GM06990 (cell line): ENCODE results near the gene SUSD2.

Source experiments
- DNase-seq: peaks from one replicate; pipeline ENCODE4 v3.0.0-alpha.2; 2011; ENCODE audit not compliant: insufficient read length; ENCODE audit errors: extremely low read depth
- H3K27me3 ChIP-seq: replicated peaks from 2 replicates; pipeline ENCODE4 v1.6.0; 2011; ENCODE audit warnings: low read length; ENCODE audit not compliant: control insufficient read depth, insufficient read depth
- H3K36me3 ChIP-seq: 2 replicates; pipeline ENCODE4 v1.5.1; 2011; ENCODE audit warnings: low read length; ENCODE audit not compliant: control insufficient read depth, insufficient read depth
- H3K4me3 ChIP-seq: replicated peaks from 2 replicates; pipeline ENCODE4 v1.5.1; 2011; ENCODE audit warnings: low read depth, mild to moderate bottlenecking, control low read depth, low read length
- CTCF ChIP-seq: IDR thresholded peaks from 2 replicates; pipeline ENCODE4 v1.5.1; 2011; ENCODE audit warnings: low read length, control low read depth, mild to moderate bottlenecking, inconsistent platforms; ENCODE audit not compliant: insufficient read depth, poor library complexity, severe bottlenecking

SUSD2 gene

GRCh38 chr22:24160546-24160945, 20.7 kb upstream of the SUSD2 start:
- DNase-seq: no peak
- peaks cover 21% of the 10 kb centered on the region for H3K36me3 ChIP-seq
- H3K27me3 ChIP-seq: no peaks in the 10 kb centered on the region
- H3K4me3 ChIP-seq: no peak overlapping the region
- TF ChIP-seq CTCF: no peak

GRCh38 chr22:24161485-24161884, 19.8 kb upstream of the SUSD2 start:
- TF ChIP-seq CTCF: no peak
- DNase-seq: no peak
- H3K27me3 ChIP-seq: no peaks in the 10 kb centered on the region
- peaks cover 28% of the 10 kb centered on the region for H3K36me3 ChIP-seq
- no peak overlapping the region for H3K4me3 ChIP-seq

DNA sequence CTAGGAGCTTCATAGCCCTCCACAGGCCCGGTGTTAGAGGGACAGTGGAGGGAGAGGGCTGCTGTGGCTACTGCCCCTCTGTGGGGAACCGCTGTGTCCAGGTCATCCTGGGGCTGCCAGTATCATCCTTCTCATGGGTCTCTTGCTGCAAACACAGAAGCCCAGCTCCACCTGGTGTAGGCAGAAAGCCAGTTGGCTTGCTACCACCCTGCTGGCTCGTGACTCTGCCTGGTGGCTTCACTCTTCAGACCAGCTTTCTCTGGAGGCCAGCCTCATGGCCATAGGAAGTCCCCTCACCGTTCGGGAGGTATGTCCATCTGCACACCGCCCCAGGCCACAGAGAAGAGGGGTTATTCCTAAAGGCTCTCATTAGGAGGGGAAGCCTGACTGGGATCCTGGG, 19.4 kb upstream of the SUSD2 start:
- no peak for TF ChIP-seq CTCF
- Histone ChIP-seq H3K4me3 (no peak overlapping the region), H3K27me3 (no peaks in the 10 kb centered on the region), H3K36me3 (peaks cover 31% of the 10 kb centered on the region)
- DNase-seq: no peak

DNA sequence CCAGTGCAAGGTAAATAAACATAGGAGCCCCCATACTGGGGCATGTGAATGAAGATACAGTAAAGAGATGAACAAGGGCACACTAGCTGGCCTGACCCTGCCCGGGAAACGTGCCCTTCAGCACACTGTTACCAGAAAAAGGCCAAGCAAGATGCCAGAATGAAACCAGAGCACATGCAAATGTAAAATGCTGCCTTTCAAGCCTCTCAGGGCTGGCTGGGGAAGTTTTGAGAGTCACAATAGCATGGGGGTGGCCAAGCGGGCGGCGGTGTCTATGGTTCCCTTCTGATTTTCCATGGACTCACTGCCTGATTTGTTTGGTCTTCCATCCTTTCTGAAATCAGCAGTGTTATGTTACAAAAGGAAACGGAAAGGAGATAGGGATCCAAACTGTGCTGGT, 18.9 kb upstream of the SUSD2 start:
- Histone ChIP-seq H3K36me3 (peaks cover 35% of the 10 kb centered on the region), H3K4me3 (no peak overlapping the region), H3K27me3 (no peaks in the 10 kb centered on the region)
- TF ChIP-seq CTCF: no peak
- DNase-seq: no peak

GRCh38 chr22:24164243-24164642, 17.0 kb upstream of the SUSD2 start:
- TF ChIP-seq CTCF: no peak
- Histone ChIP-seq H3K4me3 (no peak overlapping the region), H3K36me3 (peaks cover 44% of the 10 kb centered on the region), H3K27me3 (no peaks in the 10 kb centered on the region)
- DNase-seq: no peak

DNA sequence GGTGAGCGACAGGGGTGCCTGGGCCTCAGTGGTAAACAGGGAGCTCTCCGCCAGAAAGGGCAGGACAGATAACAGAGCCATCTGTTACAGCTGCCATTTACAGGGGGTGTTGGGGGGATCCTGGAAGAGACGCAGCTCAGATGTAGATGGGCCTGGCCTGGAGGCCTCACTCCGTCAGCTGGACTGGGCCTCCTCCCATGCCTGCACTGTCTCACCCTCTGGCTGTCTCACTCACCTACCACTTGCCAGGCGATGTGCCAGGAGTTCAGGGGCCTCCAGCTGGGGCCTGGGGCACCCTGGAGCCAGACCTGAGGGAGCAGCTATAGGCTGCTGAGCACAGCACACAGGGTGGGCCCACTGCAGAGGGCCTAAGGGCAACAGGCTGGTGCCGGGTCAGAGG, 16.3 kb upstream of the SUSD2 start:
- Histone ChIP-seq H3K36me3 (peaks cover 44% of the 10 kb centered on the region), H3K4me3 (no peak overlapping the region), H3K27me3 (no peaks in the 10 kb centered on the region)
- TF ChIP-seq CTCF: no peak
- DNase-seq: no peak
